GM20000 (cell line): ENCODE measurements around the gene UAP1L1.

Source experiments
- DNase-seq: peaks from one replicate; pipeline ENCODE4 v3.0.0; 2012; ENCODE audit warnings: low spot score
- CTCF ChIP-seq: IDR thresholded peaks from 2 replicates; pipeline ENCODE4 v1.5.1; 2012; ENCODE audit warnings: mild to moderate bottlenecking, control low read depth; ENCODE audit errors: extremely low read depth, missing control alignments

UAP1L1 gene

DNA sequence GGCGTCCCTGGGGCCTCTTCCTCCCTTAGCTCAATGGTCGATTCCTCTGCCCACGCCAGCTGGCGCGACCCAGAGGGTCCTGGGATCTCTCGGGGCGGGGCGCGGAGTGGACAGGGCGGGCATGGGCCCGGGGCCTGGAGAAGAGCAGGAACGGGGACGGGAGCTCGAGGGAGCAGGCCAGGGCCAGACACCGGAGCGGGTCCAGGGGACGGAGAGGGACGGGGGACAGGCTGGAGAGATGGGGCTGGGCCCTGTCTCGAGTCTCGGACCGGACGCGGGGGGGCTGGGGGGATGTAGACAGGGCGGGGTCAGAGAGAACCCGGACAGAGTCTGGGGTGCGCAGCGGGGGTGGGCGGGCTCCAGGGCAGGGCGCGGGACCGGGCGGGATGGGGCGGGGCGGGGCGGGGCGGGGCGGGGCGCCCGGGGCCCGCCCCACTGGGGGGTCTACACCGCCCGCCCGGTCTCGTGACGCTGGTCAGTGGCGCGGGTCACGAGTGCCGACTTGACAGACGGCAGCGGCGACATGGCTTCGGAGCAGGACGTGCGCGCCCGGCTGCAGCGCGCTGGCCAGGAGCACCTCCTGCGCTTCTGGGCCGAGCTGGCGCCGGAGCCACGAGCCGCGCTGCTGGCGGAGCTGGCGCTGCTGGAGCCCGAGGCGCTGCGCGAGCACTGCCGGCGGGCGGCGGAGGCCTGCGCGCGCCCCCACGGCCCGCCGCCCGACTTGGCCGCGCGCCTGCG, at the start of gene UAP1L1:
TSS of gene UAP1L1 (plus strand) at position 508 of the 738 bp plus-strand sequence. CDS start at position 524, 16 bp downstream.
- DNase-seq, result peak; percentile 92
- no peak for TF ChIP-seq CTCF

- TF ChIP-seq CTCF, result peak; percentile 61
- peak; percentile 93 for DNase-seq
Measured at GRCh38 chr9:137028263-137029057, 48.9 kb upstream of the UAP1L1 start.

DNA sequence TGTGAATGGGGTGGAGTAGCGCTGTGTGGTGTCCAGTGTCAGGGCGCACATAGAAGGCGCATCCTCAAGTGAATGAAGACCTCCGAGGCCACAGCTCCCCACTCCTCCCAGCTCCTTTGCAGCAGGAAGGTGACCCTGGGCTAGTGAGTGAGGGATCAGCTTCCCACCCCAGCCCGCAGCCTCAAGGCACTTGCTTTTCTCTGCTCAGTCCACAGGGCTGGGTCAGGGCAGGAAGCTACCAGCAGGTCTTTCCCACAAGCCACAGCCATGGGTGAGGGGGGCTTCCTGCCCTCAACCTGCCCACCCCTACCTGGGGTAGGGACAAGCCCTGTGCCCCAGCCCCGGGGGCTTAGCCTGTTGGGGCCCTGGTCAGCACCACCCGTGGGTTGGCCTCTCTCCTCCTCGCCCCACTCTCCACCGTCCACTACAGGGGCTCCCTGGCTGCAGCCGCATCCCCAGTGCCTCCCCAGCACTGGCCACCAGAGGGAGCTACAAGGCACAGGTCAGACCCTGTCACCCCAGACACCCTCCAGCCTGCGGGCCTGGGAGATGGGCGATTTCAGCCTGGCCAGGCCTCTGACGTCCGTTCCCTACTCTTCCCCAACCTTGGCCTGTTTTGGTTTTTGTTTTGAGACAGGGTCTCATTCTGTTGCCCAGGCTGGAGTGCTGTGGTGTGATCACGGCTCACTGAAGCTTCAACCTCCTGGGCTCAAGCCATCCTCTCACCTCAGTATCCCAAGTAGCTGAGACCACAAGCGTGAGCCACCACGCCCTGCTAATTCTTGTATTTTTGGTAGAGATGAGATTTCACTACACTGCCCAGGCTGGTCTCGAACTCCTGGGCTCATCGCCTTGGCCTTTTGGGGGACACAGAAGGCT, 48.0 kb upstream of the UAP1L1 start:
- DNase-seq, result peak; percentile 88
- TF ChIP-seq CTCF, result peak; percentile 88

DNA sequence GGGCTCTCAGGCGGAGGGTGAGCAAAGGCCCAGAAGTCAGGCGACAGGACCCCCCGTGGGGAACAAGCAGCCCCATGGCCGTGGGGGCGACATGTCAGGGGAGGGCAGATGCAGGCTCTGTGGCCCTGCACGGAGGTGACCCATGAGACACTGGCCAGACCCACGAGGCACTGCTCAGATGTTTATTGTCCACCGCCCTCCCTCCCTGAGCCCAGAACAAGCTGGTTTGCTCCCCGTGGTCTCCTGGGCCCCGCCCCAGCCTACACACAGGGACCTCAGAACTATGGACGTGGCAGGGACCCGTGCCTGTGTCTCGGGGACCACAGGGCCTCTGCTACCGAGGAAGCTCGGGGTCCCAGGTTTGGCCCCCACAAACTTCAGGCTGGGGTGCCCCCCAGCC, 47.3 kb upstream of the UAP1L1 start:
- TF ChIP-seq CTCF, result no peak

DNA sequence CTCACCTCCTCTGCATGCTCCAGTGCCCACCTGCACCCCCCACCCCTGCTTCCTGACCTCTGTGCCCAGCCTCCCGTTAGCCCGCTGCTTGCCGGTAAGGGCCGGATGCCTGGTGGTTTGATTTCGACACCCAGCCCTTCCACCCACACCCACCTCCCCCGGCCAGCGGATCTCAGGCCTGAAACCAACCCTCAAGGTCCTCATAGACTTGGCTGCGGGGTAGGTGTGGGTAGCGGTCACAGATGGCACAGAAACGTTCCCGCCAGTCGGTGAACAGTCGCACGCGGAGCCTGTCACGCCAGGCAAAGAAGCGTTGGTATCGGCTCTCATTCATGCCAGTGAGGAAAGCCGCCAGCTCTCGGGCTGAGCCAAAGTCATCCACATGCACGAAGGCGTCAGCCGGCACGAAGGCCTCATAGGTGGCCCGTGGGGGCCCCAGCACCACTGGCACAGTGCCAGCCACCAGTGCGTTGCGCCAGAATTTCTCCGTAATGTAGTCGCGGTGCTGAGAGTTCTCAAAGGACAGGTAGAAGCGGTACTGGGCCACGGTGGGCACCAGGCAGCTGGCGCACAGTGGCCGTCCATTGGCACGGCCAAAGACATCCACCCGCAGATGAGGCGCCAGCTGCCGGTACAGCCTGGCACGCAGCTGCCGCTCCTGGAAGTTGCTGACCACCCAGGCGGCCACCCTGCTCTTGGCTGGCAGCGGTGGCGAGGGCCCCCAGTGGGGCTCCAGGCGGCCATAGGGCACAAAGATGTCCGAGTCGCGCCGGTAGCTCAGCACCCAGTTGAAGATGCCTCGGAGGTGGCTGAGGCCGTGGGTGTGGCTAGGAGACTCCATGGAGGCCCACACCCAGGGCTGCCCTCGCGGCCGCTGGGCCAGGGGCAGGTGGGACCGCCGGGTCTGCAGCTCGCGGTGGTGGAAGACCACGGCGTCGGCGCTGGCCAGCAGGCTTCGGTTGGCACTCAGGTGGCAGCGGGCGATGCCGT, 46.5 kb upstream of the UAP1L1 start:
- no peak for TF ChIP-seq CTCF
- no peak for DNase-seq

More for the DNA sequence above, 47.3 kb upstream of the UAP1L1 start:
- no peak for DNase-seq

GRCh38 chr9:137031904-137032640, 45.2 kb upstream of the UAP1L1 start, which contains the start of gene FUT7:
Gene FUT7, minus strand, starts transcription at chr9:137032088. Its CDS starts 97 bp downstream, at chr9:137031991.
- TF ChIP-seq CTCF, result no peak
- DNase-seq, result no peak
